AML-193 (cell line): Measurements from ENCODE around the gene PAPSS2.
A peak's percentile ranks its signal among the peaks of the same experiment; 100 is the strongest.
"Not testable (repeated sequence)": the region's sequence is repeated elsewhere in the genome, so short reads cannot be mapped to it uniquely, and the experiment has no call there.

ENCODE experiments used
- DNase-seq, 2 experiments: peaks; one replicate each; lab custom pipeline; 2025; lab: John Stamatoyannopoulos, UW

Gene PAPSS2

DNA sequence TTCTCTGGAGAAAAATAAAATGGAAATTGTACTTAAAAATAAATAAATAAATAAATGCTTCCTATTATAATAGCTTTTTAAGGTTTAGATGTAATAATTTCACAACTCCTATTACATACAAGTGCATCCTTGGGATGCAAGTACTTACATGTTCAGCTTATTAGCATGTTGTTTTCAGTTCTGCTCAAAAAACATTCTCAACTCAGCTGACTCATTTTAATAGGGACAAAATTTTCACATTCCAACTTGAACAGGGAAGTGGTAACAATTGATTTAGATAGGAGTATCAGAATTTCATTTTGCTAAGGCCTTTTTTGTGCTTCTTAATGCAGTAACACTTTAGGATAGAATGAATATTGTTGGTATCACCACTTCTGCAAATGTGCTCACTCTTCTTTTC is 16.7 kb upstream of the PAPSS2 start:
- no peak for DNase-seq

DNA sequence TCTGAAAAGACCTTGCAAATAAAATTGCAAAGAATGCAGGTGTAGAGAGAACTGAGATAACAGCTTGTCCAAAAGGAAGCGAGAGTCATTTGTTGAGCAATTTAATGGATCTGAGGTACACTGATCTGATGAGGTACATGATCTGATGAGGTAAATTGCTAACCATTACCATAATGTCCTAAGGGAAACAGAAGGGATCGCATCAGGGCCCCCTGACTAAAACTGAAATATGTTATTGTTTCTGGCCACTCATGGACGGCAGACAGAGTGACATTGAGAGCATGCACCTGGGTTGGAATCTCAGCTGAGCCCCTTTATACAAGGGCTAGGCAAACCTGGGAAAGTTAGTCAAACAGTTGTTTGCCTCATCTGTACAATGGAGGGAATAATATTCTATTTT is 15.8 kb upstream of the PAPSS2 start:
- no peak for DNase-seq

DNA sequence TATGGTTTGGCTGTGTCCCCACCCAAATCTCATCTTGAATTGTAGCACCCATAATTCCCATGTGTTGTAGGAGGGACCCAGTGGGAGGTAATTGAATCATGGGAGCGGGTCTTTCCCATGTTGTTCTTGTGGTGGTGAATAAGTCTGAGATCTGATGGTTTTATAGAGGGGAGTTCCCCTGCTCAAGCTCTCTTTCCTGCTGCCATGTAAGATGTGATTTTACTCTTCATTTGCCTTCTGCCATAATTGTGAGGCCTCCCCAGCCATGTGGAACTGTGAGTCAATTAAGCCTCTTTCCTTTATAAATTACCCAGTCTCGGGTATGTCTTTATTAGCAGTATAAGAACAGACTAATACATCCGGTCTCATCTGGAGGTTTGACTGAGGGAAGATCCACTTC is 15.2 kb upstream of the PAPSS2 start:
- DNase-seq, result not testable (repeated sequence)

DNA sequence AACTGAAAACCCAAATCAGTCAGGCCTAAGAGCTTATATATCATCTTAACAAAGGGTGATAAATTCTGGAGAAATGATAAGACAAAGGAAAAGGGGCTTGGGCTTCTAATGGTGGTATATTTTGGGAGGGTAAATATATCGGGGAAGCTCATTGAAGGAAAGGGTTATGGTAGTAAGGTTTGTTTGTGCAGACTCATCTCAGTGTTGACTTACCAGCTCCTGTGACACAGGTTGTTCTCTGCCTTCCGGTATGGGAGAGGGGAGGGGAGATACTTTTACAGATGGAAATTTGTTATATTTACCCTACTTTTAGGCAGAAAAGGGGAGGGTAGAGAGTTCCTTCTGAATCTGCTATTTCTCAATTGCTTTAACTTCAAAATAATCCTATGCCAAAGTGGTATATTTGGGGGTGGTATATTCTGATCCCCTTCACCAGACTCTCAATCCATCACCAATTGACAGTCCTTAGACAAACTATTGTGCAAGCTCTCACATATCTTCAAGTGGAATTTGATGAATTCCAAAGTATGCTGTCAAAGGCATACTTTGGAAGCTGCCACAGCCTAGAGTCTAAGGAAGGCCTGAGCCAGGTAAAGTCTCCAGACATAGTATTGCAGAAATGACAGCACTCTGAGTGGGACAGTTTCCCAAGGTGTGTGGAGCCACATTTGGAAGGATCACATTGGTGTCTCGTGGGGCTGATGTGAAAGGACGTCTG is 13.3 kb upstream of the PAPSS2 start:
- DNase-seq, result no peak

DNA sequence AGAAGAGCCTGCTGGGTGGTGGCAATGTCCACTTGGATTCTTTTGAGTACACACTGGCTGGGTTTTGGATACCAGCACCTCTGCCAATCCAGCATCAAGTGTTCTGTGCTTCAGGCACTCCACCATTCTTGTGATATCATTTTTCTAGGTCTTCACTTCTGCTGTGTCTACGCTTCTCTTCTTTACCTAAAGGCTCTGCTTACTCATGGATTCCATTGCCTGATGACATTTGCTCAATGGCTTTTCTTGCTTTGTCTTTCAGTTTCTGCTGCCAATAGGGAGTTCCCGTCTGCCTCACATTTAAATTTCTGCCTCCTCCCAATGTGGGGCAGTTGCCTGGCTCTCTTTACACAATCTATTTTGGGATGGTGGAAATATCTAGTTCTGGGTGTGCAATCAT is 12.7 kb upstream of the PAPSS2 start:
- no peak for DNase-seq

DNA sequence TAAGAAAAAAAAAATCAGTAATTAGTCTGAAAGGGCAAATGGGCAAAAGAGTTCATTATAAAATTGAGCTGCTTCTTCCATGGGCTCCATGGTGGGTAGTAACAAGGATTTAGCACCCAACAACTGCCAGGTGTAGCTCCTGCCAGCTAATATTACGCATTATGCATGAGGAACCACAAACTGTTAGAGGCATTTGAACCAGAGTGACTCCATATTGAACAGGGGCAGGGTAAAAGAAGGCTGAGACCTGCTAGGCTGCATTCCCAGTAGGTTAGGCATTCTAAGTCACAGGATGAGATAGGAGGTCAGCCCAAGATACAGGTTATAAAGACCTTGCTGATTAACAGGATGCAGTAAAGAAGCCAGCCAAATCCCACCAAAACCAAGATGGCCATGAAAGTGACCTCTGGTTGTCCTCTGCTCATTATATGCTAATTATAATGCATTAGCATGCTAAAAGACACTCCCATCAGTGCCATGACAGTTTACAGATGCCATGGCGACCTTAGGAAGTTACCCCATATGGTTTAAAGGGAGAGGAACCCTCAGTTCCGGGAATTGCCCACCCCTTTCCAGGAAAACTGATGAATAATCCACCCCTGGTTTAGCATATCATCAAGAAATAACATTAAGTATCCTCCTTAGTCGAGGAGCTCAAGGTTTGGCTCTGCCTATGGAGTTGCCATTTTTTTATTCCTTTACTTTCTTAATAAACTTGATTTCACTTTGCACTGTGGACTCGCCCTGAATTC is 8.7 kb upstream of the PAPSS2 start:
- DNase-seq, result no peak

DNA sequence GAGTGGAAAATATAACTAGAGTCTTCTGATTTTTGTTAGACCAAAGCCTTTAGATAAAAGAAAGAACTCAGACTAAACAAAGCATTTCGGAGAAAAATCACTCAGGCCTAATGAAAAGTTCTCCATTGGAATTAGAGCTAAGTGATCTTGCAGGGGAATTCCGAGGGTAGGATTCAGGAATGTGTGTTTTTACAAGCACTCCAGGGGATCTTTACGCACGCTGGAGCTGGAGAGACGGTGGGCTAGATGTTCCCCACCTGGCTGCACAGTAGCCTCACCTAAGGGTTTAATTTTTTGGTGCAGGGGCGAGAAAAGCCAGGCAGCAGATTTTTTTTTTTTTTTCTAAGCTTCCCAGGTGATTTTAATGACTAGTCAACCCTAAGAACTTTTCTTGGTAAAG is 7.9 kb upstream of the PAPSS2 start:
- no peak for DNase-seq

DNA sequence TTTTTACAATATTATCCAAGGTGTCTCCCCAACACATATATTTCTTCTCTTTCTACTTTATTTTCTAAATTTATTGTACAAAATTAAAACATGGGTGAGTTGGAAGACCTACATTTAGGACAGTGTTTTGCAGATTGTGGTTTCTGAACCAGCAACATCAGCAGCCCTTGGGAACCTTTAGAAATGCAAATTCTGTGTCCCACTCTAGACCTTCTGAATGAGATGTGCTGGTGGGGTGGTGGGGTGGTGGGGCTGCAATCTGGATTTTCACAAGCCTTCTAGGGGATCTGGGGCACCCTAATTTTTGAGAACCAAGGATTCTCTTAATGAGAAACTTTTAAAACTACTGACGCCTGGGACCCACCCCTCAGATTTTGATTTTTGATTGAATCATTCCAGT is 7.4 kb upstream of the PAPSS2 start:
- DNase-seq, result no peak

DNA sequence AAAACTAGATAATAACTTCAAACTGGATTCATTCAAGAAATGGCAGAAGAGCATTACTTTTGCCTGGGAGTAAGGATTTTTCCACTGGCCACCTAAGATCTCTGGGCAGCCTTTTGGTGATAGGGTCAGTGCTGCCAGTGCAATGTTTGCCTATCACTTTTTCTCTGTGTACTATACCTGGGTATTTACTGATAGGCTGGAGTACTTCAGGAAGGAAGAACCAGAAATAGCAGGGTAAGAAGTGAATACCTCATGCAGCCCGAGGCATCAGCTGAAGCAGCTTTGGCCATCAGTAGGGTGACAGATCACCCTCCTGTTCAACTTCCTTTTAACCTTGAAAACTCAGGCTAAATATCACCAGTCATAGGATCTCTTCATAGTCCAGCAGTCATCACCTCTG is 5.5 kb upstream of the PAPSS2 start:
- DNase-seq, result no peak

DNA sequence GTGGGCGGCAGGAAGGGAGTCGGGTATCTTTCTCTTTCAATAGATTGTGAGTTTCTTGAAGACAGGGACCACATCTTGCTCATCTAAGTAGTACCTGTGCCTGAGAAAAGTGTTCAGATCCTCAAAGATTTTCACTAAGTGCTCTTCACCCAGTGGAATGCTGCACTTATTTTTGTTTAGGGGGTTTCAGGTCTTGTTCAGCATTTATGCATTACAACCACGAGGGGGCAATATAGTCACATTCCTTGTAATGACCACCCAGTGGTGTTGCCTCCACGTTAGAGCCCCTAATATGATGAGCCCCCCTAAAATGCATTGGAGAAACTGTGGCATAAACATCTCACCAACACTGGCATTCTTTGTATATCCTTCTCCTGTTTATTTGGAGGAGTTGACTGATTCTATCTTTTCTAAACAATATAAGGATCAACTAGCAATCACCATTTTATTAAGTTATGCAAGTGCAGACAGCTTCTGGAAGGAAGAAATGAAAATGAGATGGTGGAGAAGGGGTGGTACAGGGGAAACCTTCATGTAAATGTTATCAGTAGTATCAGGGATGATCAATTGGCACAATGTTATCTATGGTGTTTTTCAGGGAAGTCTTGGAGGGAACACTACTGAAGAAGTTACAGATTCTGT is 3.1 kb upstream of the PAPSS2 start:
- peak in 1 of 2 experiments; percentile 37 for DNase-seq

DNA sequence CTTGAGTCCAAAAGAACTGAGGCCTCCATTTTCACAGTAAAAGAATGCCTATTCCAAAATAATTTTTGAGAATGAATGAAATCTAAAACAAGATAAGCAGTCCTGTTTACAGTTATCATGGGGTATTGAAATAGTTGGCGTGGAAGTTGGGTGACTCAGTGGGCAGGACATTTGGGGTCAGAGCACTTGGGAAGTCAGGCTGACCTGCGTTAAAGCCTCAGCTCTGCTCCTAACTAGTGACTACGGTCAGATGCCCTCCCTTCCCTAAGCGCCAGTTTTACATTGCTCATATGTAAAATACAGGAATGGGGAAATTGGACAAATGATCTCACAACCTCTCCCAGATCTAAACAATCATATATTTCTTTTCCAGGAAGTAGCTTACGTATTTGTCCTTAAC is 2.3 kb upstream of the PAPSS2 start:
- DNase-seq, result no peak

DNA sequence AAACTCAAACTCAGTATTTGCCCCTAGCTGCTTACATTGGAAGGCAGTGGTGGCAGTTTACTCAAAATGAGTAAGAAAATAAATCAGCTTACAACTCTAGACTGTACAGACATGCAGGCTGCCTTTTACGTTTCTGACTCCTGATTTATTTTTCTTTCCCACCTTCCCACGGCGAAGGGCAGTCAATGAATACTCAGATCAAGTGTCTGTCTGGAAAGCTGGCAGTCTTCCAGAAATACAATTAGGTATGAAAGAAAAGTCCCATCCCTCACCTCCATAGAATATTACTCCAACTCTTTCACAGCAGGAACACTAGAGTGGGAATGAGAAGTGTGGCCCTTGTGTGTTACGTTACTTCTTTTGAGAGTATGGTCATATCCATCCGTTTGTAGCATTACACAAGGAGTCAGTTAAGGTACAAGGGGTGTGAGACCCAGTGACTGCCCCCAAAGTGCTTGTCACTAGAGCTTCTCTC is 1.3 kb upstream of the PAPSS2 start:
- DNase-seq, result no peak

DNA sequence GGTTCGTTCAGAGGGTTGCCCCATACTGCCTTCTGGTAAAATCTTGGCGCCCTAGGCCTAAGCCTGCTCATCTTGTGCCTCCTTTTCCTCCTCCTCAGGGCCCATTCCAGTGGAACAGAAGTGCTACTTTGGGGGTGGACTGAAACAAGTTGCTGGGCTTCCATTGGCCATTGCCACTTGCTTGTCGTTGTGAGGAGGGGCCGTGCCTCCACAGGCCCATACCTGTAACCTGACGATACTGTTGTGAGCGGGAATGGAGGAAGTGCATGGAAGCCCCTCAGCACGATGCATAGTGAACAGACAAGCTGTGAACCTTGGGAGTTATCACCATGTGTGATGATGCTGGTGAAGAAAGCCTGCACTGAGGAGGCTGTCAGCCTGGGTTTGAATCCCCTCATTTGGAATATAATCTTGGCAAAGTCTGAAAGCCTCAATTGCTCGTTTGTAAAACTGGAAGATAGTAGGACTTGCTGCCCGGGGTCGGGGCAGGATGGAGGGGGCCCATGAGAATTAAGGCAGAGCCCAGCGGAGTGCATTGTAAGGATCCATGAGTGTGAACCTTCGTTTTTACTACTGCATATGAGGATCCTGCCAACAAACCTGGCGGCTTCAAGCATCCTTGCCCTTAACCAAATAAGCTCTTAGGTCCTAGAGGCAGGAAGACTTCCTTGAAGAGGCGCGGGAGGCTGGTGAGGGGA is 671 bp upstream of the PAPSS2 start:
- no peak for DNase-seq

DNA sequence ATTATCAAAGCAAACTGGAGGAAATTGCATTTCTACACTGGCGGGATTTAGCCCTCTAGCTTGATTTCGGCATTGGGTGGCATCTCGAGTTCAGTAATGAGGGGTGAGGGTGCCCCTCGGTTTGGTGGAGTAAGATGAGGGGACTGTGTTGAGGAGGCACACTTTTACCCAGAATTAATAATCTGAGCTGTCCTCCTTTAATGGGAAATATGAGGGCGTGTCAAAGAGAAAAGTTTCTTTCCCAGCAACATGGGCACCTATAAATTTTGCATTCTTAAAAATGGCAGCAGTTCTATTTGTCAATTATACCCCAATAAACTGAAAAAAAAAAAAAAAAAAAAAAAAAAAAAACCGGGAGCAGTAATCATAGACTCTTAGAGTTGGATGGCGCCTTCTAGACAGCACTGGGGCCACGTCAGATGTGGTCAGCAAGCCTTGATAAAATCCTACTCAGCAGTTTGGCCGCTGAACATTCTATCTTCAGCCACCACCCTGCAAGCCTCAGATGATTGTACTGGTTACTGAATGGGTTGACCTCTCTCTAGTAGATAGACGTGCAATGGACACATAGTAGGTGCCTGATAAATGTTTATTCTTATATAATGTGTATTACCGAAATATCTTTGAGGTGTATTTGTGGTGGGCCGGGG is 931 bp downstream of the PAPSS2 start:
- no peak for DNase-seq

DNA sequence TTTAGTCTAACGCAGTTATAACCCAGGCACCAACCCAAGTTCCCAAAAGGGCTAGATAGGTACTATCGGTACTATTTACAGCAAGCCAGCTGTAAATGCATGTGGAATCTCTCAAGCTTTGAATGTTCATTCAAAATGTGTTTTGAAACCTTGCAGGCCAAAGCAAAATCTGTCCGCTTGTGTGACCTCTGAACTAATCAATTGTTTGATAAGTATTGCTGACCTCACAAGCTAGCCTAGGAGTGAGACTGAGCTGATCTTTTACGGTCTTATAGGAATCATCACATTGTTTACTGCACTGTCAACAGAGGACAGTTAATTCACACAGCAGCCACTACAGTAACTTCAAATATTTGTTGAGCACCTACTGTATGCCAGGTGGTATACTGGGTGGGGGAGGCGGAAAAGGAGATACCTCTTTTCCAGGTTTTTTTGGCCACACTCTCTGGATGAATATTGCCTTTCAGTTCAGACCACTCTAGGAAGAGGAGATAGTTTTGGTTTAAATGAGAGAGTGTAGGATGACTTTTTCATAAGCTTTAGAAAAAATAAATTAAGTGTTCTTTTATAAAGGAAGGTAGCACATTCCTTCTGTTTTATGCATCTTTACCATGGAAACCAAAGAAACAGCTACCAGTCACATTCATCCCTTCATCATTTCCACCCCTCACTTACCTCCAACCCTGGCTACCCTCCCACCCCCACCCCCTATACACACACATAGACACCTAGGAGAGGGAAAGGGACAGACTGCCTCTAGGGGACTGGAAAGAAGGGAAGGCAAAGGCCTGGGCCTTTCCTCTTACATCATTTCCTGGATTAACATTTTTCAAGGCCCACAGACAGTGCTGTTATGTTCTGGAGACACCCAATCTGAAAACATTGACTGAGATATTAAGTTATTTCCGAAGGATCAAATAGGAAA is 2.4 kb downstream of the PAPSS2 start:
- DNase-seq, result no peak

DNA sequence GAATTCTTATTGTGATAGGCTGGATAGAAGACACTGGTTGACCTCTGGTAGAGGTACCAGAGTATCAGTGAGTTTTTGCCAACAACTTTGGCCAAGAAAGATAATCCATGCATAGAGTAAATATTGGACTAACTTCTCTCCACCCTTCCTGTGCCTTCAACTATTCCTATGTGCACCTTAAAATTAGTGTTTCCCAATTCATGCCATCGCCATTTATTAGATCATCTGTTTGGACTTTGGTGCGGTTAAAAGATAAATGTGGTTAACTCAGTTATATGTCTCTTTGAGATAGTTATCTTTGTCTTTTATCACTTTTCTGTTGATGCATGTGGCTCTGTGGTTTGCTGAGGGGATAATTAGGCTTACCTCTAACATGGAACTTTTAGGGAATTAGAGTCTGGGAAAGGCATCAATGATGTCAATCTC is 4.6 kb downstream of the PAPSS2 start:
- DNase-seq, result no peak

DNA sequence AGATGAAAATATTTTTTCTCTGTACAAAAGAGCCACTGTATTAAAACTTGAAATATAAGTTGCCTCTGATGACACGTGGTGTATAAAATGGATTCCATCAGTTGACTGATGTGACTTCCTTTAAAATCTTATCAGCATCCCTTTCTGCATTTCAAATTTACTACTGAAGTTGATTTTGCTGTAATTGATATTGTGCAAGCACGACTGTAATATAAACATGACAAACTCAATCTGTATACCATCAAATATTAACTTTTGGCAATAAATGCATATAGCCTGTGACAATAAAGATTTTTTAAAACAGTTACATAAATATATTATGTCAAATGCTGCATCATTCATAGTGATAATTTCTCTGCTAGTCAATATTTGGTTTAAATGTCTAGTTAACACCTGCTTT is 7.8 kb downstream of the PAPSS2 start:
- DNase-seq, result no peak

DNA sequence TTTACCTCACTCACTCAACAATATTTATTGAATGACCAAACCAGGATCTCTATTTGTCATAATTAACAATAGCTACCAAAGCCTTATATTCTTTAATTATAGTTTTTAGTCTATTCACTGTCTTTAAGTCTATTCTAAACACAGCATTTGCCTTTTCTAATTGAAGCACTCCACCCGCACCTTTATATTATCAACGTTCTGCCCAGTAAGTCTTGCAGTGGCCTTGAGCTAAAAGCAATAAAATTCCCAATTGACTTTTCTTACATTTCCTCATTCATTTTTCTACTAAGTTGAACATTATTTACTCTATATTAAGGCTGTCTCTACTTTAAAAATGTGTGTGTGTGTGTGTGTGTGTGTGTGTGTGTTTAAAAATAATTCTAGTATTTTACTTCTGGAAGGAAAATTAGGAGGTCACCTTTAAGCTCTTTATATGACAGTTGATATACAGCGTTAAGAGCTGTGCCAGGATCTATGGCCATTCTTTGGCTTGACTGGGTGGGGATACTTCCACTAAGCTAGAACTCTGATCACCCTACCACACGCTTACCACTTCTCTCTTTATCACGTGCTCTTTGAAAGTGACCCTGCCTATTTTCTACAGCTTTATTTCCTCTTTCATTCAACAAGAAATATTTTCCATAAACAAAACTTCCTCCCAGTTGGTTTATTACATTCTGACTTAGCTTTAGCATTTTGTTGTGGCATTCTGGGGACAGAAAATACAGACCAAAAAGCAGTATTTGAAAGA is 8.8 kb downstream of the PAPSS2 start:
- DNase-seq, result no peak

DNA sequence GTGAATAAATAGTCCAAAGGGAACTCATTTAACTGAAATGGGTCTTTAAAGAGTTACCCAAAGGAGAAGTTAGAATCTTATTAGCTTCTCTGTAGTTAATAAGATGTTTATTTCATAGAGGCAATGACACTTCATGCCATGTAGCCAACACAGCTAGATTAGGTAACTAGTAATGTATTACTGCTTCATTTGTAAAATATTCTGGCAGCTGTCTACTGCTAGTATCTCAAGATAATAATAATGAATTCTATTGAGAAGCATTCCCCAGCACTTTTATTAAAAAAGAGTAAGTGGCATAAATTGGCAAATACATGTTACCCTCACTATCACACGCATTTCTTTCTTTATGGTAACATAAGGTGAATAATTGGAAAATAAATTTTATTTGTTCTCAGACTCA is 10.1 kb downstream of the PAPSS2 start:
- no peak for DNase-seq

DNA sequence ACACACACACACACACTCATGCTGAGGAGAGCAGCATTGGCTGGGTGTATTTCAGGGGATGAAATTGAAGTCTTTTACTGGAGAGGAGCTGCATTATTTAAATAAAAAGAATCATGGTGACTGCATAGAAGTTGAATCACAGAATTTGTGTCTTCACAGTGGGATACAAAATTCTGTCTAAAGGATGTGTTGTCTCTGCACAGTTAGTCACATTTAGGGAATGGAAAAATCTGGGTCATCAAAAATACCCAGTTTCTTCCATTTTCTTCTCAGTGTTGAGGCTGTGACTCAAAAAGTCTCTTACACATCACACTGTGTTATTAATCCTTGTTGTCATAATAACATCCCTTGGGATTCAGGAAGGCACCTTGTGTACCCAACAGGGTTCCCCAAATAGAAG is 10.9 kb downstream of the PAPSS2 start:
- no peak for DNase-seq
